GM23338 (cell line): ENCODE data around the gene PAM. TPM values are rescaled to one million over a fixed set of nuclear protein-coding genes. Genes with fewer than 3 reads are reported as not detected.

Experiments used
- ATAC-seq: fragments of 200-7000 bp; cut with Tn5 transposase; 3 replicates; pipeline ENCODE4 v1.9.1; 2020
- DNase-seq: peaks from one replicate; pipeline ENCODE4 v3.0.0-alpha.2; 2015; ENCODE audit warnings: low spot score
- H2AFZ ChIP-seq: fragments of 200-600 bp; sonication (generic); 2 replicates; pipeline ENCODE4 v1.8.0; 2016; ENCODE audit warnings: antibody characterized with exemption, mild to moderate bottlenecking, moderate library complexity
- H3F3A ChIP-seq: fragments of 200-600 bp; sonication (generic); replicated peaks from 2 replicates; pipeline ENCODE4 v1.8.0; 2017; ENCODE audit warnings: antibody characterized with exemption, mixed run types, low read depth
- H3K27ac ChIP-seq: fragments of 200-600 bp; sonication (generic); 2 replicates; pipeline ENCODE4 v1.6.1; 2016; ENCODE audit warnings: low read depth
- H3K27me3 ChIP-seq: fragments of 200-600 bp; sonication (generic); 2 replicates; pipeline ENCODE4 v1.8.0; 2016; ENCODE audit warnings: mild to moderate bottlenecking, mixed run types, moderate library complexity; ENCODE audit not compliant: insufficient read depth
- H3K36me3 ChIP-seq: fragments of 200-600 bp; sonication (generic); 2 replicates; pipeline ENCODE4 v1.8.0; 2016; ENCODE audit warnings: mild to moderate bottlenecking; ENCODE audit not compliant: insufficient read depth
- H3K4me1 ChIP-seq: fragments of 200-600 bp; sonication (generic); 2 replicates; pipeline ENCODE4 v1.8.0; 2016; ENCODE audit warnings: mild to moderate bottlenecking, moderate library complexity; ENCODE audit not compliant: insufficient read depth
- H3K4me2 ChIP-seq: fragments of 200-600 bp; sonication (generic); 2 replicates; pipeline ENCODE4 v1.7.1; 2017; ENCODE audit warnings: mixed run types
- H3K4me3 ChIP-seq: fragments of 200-600 bp; sonication (generic); 2 replicates; pipeline ENCODE4 v1.6.1; 2016; ENCODE audit warnings: mixed run types
- H3K79me2 ChIP-seq: fragments of 200-600 bp; sonication (generic); replicated peaks from 2 replicates; pipeline ENCODE4 v1.8.0; 2017; ENCODE audit warnings: mild to moderate bottlenecking; ENCODE audit not compliant: insufficient read depth
- H3K9me2 ChIP-seq: fragments of 200-600 bp; sonication (generic); 2 replicates; pipeline ENCODE4 v1.8.0; 2017; ENCODE audit not compliant: insufficient read depth
- H4K20me1 ChIP-seq: fragments of 200-600 bp; sonication (generic); replicated peaks from 2 replicates; pipeline ENCODE4 v1.8.0; 2017; ENCODE audit warnings: mild to moderate bottlenecking; ENCODE audit not compliant: insufficient read depth
- H3K27ac Mint-ChIP-seq: 2 replicates; pipeline ENCODE4 v1.8.0; 2020; ENCODE audit warnings: inconsistent platforms, mild to moderate bottlenecking, moderate library complexity, mixed read lengths
- H3K27me3 Mint-ChIP-seq: 3 replicates; pipeline ENCODE4 v1.8.0; 2022; ENCODE audit warnings: low read depth, mild to moderate bottlenecking, moderate library complexity, mixed read lengths, inconsistent platforms; ENCODE audit not compliant: insufficient read depth, poor library complexity
- H3K36me3 Mint-ChIP-seq: 3 replicates; pipeline ENCODE4 v1.8.0; 2021; ENCODE audit warnings: low read depth, mild to moderate bottlenecking, inconsistent platforms, moderate library complexity, mixed read lengths
- H3K4me1 Mint-ChIP-seq: 3 replicates; pipeline ENCODE4 v1.8.0; 2020; ENCODE audit warnings: mild to moderate bottlenecking, inconsistent platforms, mixed read lengths
- H3K4me3 Mint-ChIP-seq: 3 replicates; pipeline ENCODE4 v1.8.0; 2021; ENCODE audit warnings: moderate library complexity, mild to moderate bottlenecking, inconsistent platforms, mixed read lengths
- H3K9me3 Mint-ChIP-seq: 3 replicates; pipeline ENCODE4 v1.8.0; 2020; ENCODE audit warnings: moderate library complexity, mild to moderate bottlenecking, inconsistent platforms, mixed read lengths
- CREB1 ChIP-seq: fragments of 250-450 bp; sonication (Bioruptor Pico); IDR thresholded peaks from 2 replicates; pipeline ENCODE4 v1.5.0; 2020; ENCODE audit warnings: low read depth, mild to moderate bottlenecking, moderate library complexity
- EZH2 ChIP-seq: fragments of 200-600 bp; sonication (generic); IDR thresholded peaks from one replicate; pipeline ENCODE4 v1.8.0; 2017; ENCODE audit warnings: antibody characterized with exemption, mild to moderate bottlenecking, low read depth; ENCODE audit not compliant: unreplicated experiment
- EZH2phosphoT487 ChIP-seq: fragments of 200-600 bp; sonication (generic); IDR thresholded peaks from one replicate; pipeline ENCODE4 v1.8.1; 2018; ENCODE audit warnings: antibody characterized with exemption; ENCODE audit not compliant: unreplicated experiment
- JUNB ChIP-seq: IDR thresholded peaks from one replicate; pipeline ENCODE4 v1.6.1; 2016; ENCODE audit warnings: antibody characterized with exemption; ENCODE audit not compliant: unreplicated experiment
- NANOG ChIP-seq: IDR thresholded peaks from 2 replicates; pipeline ENCODE4 v1.6.1; 2016; ENCODE audit warnings: antibody characterized with exemption, borderline replicate concordance
- POLR2AphosphoS5 ChIP-seq: IDR thresholded peaks from 2 replicates; pipeline ENCODE4 v1.6.1; 2016; ENCODE audit warnings: antibody characterized with exemption, low read depth
- STAT1 ChIP-seq: IDR thresholded peaks from one replicate; pipeline ENCODE4 v1.6.1; 2016; ENCODE audit warnings: antibody characterized with exemption; ENCODE audit not compliant: unreplicated experiment
- ZNF114 ChIP-seq: fragments of 250-450 bp; sonication (Bioruptor Pico); IDR thresholded peaks from 2 replicates; pipeline ENCODE4 v1.5.0; 2020; ENCODE audit warnings: mild to moderate bottlenecking, moderate library complexity
- ZNF331 ChIP-seq: fragments of 250-450 bp; sonication (Bioruptor Pico); IDR thresholded peaks from 2 replicates; pipeline ENCODE4 v1.5.0; 2020; ENCODE audit warnings: low read depth, mild to moderate bottlenecking, moderate library complexity
- polyA plus RNA-seq: library from polyadenylated mRNA; unstranded; fragments of >200 nt; fragmentation: Nextera tagmentation; extraction: Ambion mirVana; gene quantifications from 2 replicates; pipeline ENCODE4 v1.2.1, GENCODE V29; 2016
- total RNA-seq: library from RNA; depleted of rRNA; stranded (reverse); fragments of >200 nt; shearing (Covaris generic); gene quantifications from 2 replicates; pipeline ENCODE4 v1.2.3, GENCODE V29; 2014
- TF ChIP-seq, protein P1 (sequence below): IDR thresholded peaks from one replicate; pipeline ENCODE4 v1.6.1; 2018; ENCODE audit warnings: antibody characterized with exemption; ENCODE audit not compliant: unreplicated experiment
- TF ChIP-seq, protein P2 (sequence below): IDR thresholded peaks from 2 replicates; pipeline ENCODE4 v1.6.1; 2016; ENCODE audit warnings: antibody characterized with exemption
- TF ChIP-seq, protein P3 (sequence below): fragments of 250-450 bp; sonication (Bioruptor Pico); IDR thresholded peaks from 2 replicates; pipeline ENCODE4 v1.5.0; 2020; ENCODE audit warnings: mild to moderate bottlenecking, moderate library complexity
- TF ChIP-seq, protein P4 (sequence below), 2 experiments: fragments of 200-600 bp in 1 of 2; sonication (generic) in 1 of 2; conservative IDR thresholded peaks; 2 replicates each; pipeline versions ENCODE4 v1.5.1 to v1.6.1; 2016 to 2017; ENCODE audit warnings: antibody characterized with exemption in 2 of 2, low read depth in 2 of 2, mild to moderate bottlenecking in 2 of 2, moderate library complexity in 1 of 2

The PAM gene
- total and polyA plus RNA-seq, 2 experiments from 2014 or later: 33.9 to 79.4 TPM

DNA sequence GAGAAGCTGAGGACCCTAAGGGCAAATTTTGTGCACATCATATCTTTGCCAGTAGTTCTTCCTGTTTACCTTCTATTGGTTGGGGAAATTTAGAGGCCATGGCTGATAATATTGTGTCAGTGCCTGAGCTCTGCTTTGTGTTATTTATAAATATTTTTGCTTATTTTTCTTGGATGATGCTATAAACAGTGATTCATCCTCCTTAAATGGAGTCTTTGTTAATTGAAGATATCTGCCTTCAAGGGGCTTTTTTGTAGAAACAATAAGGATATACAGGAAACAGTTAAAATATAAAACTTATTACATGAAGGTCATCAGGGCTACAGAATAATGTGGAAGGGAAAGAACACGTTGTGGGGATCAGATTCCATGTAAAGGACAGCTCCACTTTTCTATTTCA lies 78.0 kb downstream of the PAM start:
- H3K27me3 ChIP-seq: no peaks in the 10 kb centered on the region
- no peak overlapping the region for H3K27ac ChIP-seq
- H3K4me3 ChIP-seq: no peak overlapping the region
- H3K36me3 Mint-ChIP-seq: peaks cover 10% of the 10 kb centered on the region; the same call in 2 of the 3 replicates
- no peaks in the 10 kb centered on the region for H3K9me2 ChIP-seq
- no peaks in the 10 kb centered on the region for H3K79me2 ChIP-seq
- TF ChIP-seq EZH2phosphoT487 (no peak), CREB1 (CRISPR knock-in tag) (no peak), EZH2 (no peak), NANOG (no peak), POLR2AphosphoS5 (no peak), STAT1 (no peak), ZNF331 (CRISPR knock-in tag) (no peak), ZNF114 (CRISPR knock-in tag) (no peak), JUNB (no peak)
- TF ChIP-seq, protein P1, sequence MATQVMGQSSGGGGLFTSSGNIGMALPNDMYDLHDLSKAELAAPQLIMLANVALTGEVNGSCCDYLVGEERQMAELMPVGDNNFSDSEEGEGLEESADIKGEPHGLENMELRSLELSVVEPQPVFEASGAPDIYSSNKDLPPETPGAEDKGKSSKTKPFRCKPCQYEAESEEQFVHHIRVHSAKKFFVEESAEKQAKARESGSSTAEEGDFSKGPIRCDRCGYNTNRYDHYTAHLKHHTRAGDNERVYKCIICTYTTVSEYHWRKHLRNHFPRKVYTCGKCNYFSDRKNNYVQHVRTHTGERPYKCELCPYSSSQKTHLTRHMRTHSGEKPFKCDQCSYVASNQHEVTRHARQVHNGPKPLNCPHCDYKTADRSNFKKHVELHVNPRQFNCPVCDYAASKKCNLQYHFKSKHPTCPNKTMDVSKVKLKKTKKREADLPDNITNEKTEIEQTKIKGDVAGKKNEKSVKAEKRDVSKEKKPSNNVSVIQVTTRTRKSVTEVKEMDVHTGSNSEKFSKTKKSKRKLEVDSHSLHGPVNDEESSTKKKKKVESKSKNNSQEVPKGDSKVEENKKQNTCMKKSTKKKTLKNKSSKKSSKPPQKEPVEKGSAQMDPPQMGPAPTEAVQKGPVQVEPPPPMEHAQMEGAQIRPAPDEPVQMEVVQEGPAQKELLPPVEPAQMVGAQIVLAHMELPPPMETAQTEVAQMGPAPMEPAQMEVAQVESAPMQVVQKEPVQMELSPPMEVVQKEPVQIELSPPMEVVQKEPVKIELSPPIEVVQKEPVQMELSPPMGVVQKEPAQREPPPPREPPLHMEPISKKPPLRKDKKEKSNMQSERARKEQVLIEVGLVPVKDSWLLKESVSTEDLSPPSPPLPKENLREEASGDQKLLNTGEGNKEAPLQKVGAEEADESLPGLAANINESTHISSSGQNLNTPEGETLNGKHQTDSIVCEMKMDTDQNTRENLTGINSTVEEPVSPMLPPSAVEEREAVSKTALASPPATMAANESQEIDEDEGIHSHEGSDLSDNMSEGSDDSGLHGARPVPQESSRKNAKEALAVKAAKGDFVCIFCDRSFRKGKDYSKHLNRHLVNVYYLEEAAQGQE: no peak
- TF ChIP-seq, protein P2, sequence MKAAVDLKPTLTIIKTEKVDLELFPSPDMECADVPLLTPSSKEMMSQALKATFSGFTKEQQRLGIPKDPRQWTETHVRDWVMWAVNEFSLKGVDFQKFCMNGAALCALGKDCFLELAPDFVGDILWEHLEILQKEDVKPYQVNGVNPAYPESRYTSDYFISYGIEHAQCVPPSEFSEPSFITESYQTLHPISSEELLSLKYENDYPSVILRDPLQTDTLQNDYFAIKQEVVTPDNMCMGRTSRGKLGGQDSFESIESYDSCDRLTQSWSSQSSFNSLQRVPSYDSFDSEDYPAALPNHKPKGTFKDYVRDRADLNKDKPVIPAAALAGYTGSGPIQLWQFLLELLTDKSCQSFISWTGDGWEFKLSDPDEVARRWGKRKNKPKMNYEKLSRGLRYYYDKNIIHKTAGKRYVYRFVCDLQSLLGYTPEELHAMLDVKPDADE: no peak
- TF ChIP-seq, protein P3, sequence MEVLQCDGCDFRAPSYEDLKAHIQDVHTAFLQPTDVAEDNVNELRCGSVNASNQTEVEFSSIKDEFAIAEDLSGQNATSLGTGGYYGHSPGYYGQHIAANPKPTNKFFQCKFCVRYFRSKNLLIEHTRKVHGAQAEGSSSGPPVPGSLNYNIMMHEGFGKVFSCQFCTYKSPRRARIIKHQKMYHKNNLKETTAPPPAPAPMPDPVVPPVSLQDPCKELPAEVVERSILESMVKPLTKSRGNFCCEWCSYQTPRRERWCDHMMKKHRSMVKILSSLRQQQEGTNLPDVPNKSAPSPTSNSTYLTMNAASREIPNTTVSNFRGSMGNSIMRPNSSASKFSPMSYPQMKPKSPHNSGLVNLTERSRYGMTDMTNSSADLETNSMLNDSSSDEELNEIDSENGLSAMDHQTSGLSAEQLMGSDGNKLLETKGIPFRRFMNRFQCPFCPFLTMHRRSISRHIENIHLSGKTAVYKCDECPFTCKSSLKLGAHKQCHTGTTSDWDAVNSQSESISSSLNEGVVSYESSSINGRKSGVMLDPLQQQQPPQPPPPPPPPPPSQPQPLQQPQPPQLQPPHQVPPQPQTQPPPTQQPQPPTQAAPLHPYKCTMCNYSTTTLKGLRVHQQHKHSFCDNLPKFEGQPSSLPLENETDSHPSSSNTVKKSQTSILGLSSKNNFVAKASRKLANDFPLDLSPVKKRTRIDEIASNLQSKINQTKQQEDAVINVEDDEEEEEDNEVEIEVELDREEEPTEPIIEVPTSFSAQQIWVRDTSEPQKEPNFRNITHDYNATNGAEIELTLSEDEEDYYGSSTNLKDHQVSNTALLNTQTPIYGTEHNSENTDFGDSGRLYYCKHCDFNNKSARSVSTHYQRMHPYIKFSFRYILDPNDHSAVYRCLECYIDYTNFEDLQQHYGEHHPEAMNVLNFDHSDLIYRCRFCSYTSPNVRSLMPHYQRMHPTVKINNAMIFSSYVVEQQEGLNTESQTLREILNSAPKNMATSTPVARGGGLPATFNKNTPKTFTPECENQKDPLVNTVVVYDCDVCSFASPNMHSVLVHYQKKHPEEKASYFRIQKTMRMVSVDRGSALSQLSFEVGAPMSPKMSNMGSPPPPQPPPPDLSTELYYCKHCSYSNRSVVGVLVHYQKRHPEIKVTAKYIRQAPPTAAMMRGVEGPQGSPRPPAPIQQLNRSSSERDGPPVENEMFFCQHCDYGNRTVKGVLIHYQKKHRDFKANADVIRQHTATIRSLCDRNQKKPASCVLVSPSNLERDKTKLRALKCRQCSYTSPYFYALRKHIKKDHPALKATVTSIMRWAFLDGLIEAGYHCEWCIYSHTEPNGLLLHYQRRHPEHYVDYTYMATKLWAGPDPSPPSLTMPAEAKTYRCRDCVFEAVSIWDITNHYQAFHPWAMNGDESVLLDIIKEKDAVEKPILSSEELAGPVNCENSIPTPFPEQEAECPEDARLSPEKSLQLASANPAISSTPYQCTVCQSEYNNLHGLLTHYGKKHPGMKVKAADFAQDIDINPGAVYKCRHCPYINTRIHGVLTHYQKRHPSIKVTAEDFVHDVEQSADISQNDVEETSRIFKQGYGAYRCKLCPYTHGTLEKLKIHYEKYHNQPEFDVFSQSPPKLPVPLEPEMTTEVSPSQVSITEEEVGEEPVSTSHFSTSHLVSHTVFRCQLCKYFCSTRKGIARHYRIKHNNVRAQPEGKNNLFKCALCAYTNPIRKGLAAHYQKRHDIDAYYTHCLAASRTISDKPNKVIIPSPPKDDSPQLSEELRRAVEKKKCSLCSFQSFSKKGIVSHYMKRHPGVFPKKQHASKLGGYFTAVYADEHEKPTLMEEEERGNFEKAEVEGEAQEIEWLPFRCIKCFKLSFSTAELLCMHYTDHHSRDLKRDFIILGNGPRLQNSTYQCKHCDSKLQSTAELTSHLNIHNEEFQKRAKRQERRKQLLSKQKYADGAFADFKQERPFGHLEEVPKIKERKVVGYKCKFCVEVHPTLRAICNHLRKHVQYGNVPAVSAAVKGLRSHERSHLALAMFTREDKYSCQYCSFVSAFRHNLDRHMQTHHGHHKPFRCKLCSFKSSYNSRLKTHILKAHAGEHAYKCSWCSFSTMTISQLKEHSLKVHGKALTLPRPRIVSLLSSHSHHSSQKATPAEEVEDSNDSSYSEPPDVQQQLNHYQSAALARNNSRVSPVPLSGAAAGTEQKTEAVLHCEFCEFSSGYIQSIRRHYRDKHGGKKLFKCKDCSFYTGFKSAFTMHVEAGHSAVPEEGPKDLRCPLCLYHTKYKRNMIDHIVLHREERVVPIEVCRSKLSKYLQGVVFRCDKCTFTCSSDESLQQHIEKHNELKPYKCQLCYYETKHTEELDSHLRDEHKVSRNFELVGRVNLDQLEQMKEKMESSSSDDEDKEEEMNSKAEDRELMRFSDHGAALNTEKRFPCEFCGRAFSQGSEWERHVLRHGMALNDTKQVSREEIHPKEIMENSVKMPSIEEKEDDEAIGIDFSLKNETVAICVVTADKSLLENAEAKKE (CRISPR knock-in tag): no peak
- TF ChIP-seq, protein P4, sequence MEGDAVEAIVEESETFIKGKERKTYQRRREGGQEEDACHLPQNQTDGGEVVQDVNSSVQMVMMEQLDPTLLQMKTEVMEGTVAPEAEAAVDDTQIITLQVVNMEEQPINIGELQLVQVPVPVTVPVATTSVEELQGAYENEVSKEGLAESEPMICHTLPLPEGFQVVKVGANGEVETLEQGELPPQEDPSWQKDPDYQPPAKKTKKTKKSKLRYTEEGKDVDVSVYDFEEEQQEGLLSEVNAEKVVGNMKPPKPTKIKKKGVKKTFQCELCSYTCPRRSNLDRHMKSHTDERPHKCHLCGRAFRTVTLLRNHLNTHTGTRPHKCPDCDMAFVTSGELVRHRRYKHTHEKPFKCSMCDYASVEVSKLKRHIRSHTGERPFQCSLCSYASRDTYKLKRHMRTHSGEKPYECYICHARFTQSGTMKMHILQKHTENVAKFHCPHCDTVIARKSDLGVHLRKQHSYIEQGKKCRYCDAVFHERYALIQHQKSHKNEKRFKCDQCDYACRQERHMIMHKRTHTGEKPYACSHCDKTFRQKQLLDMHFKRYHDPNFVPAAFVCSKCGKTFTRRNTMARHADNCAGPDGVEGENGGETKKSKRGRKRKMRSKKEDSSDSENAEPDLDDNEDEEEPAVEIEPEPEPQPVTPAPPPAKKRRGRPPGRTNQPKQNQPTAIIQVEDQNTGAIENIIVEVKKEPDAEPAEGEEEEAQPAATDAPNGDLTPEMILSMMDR (conservative IDR thresholded peaks at IDR 0.05; ENCODE audit: low read depth in 2 of 2): no peak
- no peak overlapping the region for H3K4me3 Mint-ChIP-seq
- H3F3A ChIP-seq: no peaks in the 10 kb centered on the region
- no peak overlapping the region for H3K27ac Mint-ChIP-seq
- ATAC-seq: no peak
- H2AFZ ChIP-seq: no peak overlapping the region
- H3K4me1 Mint-ChIP-seq: peaks cover 6% of the 10 kb centered on the region
- H3K4me2 ChIP-seq: no peak overlapping the region
- no peaks in the 10 kb centered on the region for H3K27me3 Mint-ChIP-seq
- no peaks in the 10 kb centered on the region for H4K20me1 ChIP-seq
- no peaks in the 10 kb centered on the region for H3K36me3 ChIP-seq
- DNase-seq: no peak
- H3K4me1 ChIP-seq: no peaks in the 10 kb centered on the region
- peaks cover 6% of the 10 kb centered on the region; the same call in 1 of the 3 replicates for H3K9me3 Mint-ChIP-seq
